Activated gamma-delta T cell treated with anti-CD3 and anti-CD28 coated beads, Interleukin-2, amount 50 U/mL, for 16 hours (primary cell): ENCODE results near the gene GFER.
"Not testable (repeated sequence)": the region's sequence is repeated elsewhere in the genome, so short reads cannot be mapped to it uniquely, and the experiment has no call there.

Experiments used
- DNase-seq: peaks from one replicate; pipeline ENCODE4 v3.0.0-alpha.2; 2020; ENCODE audit warnings: low read depth

The GFER gene

DNA sequence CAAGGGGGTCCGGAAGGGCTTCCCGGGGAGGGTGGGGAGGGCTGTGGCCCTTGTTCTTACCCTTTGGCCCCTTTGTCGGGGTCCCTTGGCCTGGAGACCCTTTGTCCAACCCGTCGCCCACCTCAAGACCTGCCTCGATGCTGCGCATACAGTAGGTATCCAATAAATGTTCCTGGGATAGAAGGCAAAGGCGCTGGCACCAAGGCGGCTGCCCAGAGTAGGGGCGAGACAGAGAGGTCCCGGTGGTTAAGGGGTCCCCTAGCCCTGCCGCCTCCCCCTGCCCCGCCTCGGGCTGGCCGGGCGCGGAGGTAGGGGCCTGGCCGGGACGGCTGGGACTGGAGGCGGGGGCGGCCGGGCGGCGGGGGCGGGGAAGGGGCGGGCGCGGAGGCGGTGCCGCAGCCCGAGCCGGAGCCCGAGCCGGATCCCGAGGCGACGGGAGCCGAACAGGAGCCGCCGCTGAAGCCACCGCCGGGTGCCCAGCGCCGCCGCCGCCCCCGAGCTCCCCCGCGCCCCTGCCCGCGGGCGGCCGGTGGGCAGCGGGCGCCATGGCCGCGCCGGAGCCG, 42.5 kb downstream of the GFER start, which contains the start of gene NHERF2:
Gene NHERF2 (plus strand): TSS at position 442 of the 563 bp plus-strand sequence. CDS start 104 bp downstream, at position 546.
- DNase-seq: no peak

DNA sequence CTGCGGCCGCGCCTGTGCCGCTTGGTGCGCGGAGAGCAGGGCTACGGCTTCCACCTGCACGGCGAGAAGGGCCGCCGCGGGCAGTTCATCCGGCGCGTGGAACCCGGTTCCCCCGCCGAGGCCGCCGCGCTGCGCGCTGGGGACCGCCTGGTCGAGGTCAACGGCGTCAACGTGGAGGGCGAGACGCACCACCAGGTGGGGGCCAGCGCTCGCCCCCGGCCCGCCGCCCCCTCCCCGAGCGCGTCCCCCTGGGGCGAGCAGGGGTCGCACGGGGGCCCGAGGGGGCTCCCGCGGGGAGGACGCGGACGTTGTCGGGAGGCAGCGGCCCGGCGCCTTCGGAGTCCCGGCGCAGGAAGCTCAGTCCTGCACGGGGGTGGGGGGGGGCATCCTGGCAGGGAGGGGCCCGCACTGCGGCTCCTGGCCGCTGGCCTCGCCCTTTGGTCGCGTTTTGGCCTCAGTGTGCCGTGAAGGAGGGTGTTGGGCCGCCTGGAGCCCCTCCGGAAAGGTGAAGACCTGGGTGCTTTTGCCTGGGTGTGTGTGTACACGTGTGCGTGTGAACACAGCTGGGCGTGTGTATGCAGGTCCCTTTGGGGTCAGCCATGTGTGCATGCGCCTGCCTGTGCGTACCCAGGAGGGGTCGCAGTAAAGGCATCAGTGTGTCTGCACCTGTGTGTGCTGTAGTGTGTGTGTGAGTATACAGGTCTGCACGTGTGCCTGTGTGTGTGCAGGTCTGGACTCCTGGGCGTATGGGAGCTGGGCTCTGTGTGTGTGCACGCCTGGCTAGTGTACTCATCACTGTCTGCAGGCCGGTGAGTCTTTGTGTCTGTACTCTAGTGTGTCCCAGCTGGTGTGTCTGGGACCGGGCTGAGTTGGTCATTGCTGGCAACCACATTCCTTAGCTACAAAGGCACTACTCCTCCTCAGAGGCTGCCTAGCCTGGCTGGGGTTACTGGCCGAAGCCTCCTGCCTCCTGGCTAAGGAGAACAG, 43.3 kb downstream of the GFER start:
- DNase-seq: no peak

DNA sequence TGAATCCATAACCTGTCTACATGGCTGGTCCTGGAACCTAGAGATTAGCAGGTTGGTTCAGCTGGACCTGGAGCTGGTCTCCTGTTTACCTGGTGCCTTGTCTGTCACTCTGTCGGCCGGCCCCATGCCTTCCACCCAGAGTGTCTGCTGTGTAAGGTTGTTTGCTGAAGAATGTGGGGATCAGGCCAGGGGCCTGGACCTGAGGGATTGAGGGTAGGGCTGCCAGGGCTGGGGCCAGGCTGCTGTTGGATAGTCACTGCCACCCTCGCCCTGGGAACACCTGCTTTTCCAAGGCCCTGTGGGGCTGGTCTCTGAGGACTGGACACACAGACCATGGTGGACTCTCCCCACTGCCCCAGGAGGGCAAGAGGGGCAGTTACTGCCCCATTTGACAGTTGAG, 44.2 kb downstream of the GFER start:
- DNase-seq: no peak

DNA sequence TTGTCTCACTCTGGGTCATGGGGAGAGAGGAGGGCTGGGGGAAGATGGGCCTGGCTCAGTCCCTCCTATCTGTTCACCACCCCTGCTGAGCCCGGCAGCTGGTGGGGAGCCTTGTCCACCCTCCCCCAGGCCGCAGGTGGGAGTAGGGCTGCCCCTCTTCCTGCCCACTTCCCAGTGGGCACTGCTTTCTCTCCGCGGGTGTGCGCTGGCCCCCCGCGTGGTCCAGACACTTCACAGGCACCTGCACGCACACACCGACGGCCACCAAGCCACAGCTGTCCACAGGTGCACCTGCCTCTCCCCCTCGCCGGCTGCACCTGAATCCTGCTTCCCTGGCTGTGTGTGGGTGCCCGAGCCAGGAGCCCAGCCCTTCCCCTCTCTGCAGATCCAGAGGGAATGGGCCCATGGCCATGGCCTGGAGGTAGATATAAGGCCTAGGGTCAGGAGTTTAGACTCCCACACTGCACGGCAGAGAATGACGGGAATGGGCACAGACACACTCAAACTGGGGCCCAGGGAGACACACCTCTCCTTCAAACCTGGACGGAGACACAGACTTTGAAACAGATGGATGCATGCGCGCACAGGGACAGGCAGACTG, 44.7 kb downstream of the GFER start:
- DNase-seq: no peak

DNA sequence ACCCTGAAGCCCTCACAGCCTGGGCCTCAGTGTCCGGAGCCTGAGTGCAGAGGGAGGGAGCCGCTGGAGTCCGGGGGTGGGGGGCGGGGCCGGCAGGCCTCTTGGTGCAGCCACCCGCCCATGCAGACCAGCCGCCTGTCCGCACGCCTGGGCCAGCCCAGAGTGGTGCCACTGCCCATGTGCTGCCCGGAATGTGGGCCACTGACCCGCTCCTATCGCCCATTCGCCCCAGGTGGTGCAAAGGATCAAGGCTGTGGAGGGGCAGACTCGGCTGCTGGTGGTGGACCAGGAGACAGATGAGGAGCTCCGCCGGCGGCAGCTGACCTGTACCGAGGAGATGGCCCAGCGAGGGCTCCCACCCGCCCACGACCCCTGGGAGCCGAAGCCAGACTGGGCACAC, 45.4 kb downstream of the GFER start:
- DNase-seq: no peak

DNA sequence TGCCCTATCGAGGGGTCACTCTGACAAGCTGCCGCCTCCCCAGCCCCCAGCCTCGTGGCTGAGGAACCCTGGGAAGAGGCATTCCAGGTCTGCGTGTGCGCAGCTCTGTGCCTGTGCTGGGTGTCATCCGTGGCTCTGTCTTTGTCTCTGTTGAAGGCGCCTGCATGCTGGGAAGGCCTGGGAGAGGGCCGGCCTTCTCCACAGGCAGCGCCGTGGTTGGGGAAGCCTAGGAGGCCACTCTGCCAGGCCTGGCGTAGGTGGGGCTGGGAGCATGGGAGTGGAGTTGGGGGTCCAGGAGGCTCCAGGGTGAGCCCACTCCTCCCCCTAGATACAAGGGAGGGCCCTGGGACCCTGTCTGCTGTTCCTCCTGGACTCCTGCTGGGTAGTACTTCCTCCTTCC, 46.0 kb downstream of the GFER start:
- DNase-seq: no peak

DNA sequence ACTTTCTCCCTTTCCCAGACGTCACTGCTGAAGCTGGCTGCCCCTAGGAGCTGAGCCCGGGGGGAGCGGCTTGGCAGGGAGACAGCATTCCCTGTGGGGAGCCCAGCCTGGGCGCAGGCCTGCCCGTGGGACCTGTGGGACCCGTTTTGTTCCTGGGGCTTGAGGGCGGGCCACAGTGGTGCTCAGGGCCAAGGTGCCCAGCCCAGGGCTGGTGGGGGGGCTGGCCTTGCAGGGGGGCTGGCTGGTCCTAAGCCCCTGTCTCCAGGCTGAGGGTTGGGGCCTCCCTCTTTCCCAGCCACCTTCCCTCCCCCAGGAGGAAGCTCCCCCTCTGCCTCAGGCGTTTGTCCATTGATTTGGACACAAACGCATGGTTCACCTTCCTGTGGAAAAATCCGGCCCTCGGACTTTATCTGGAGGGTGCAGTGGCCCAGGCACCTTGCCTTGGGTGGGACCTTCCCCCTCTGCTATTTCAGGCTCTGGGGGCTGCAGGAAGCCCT, 47.1 kb downstream of the GFER start:
- DNase-seq: no peak

DNA sequence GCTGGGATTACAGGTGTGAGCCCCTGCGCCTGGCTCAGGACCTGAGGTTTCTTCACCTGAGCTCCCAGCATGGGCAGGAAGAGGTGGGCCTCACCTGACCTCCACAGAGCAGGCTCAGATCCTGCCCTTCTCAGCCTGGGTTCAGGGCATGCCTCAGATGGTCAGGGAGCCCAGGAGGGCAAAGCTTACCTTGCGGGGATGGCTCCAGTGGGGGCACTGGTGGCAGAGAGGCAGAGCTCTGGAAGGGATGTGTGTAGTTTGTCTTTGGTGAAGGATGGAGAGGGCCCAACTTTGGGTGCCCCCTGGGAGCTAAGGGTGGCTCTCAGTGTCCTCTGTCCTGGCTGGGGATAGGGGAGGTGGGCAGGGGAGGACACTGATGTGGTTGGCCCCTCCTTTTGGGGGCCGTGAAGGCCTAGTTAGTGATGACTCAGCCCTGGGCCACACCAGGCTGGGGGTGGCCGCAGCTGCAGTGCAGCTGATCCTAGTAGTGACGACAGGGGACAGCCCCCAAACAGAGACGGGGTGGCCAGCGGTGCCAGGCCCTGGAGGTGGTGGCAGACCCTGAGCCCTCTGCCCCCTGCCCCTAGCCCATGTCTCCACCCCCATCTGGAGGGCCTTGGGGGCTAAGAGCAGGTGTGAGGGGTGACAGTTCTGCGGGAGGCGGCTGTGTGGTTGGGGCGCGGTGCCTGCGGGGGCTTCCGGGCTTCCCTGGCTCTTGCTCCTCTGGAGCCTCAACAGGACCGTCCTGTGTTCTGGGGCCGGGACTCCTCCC, 48.5 kb downstream of the GFER start:
- no peak for DNase-seq

DNA sequence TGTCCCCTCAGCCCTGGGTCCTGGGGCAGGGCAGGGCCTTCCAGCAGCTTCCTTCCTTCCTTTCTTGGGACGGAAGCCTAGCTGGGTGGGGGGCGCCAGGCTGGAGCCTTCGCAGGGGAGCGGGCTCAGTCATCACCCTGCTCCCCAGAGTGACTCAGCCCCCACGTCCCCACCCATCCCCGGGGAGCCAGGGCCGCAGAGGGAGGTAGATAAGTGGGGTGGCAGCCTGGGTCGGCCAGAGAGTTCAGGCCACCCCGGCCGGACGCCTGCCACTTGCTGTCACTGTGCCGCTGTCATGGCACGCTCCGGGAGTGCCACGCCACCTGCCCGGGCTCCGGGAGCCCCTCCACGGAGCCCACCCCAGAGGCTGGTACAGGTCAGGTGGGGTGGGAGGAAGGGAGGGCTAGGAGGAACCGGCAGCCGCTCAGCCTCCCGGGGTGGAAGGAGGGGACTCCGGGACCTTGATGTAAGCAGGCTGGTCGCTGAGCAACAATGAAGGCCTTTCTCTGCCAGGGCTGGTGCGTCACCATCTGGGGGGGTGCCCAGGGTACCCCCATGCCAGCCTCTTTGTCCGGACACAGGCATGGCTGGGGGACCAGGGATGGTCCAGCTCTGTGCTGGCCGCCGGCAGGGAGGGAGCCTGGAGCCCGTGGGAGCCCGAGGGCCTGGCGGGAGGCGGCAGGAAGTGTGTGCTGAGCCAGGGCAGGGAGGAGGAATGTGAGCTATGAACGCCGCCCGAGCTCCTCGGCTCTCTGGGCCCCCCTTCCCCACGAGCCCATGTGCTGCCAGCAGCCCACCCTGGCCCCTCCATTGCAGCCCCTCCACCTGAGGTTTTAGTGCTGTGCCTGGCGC, 49.3 kb downstream of the GFER start:
- no peak for DNase-seq

DNA sequence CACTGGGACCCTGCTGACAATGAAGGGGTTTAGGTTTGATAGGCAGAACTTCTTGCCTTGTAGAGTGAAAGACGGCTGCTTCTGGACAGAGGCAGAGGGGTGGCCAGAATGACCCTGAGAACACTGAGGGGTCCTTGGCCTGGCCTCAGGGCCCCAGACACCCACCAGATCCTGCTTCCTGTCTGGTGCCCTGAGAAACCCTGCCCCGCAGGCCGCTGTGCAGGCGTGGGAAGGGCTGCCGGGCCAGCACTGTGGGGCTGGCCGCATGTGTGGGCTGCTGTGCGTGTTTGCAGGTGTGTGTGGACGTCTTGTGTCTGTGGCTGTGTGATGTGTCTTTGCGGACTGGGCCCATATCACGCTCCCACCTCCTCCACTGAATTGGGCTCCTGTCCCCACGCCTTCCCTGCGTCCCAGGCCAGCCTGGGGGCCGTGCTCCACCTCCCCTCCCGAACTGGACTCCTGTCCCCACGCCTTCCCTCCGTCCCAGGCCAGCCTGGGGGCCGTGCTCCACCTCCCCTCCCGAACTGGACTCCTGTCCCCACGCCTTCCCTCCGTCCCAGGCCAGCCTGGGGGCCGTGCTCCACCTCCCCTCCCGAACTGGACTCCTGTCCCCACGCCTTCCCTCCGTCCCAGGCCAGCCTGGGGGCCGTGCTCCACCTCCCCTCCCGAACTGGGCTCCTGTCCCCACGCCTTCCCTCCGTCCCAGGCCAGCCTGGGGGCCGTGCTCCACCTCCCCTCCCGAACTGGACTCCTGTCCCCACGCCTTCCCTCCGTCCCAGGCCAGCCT, 50.1 kb downstream of the GFER start:
- DNase-seq: not testable (repeated sequence)

DNA sequence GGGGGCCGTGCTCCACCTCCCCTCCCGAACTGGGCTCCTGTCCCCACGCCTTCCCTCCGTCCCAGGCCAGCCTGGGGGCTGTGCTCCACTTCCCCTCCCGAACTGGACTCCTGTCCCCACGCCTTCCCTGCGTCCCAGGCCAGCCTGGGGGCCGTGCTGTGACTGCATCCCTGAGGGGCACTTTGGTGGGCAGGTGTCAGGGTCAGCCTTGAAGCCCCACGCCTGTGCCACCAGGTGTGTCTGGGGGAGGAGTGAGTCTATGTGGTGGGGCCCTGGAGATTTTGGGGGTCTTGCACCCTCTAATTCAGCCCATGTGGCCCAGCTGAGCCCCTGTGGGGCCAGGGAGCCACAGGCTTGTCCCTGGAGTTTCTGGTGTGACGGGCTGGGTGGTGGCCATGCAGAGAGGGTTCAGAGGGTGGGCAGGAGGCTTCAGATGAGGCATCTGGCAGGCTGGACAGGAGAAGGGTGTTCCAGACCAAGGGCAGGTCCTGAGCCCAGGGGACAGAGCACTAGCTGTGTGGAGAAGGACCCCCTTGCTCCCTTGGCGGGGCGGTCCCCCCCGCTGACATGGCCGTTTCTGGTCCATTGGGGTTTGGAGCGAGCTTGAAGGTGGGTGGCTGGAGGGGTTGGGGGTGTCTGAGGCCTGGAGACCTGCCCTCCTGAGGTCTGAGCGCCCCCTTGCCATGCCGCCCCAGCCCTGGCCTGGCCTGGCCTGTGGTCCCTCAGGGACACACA, 50.9 kb downstream of the GFER start:
- no peak for DNase-seq

DNA sequence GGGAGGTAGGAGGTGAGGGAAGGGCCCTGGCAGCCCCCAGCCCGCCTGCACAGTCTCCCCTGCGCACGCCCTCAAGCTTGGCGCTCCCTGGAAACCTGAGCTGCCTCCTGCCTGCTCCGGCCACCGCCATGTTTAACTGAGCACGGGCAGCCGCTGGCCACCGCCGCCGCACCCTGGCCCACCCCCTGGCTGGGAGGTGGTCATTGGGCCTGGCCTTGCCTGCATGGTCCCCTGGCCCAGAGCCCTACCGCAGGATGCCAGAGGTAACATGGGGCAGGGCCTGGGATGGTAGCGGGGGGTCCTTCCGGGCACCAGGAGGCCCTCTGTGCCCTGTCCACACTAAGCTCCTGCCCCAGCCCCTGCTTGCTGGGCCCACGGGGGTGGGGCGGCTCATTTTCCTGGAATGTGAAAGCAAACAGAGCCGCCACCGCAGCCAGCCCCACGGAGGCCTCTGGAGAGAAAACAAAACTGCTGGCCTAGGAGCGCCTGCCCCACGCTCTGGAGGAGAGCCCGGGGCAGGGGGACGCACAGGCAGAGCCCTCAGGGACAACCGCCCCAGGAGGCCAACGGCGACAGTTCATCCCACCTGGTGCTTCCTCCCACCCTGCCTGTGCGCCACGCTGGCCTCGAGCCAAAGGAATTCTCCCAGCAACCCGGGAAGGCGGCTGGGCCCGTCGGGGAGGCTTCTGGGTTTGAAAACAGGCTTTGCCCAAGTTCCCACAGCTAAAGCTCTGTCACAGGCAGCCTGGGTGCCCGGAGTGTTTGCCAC, 51.6 kb downstream of the GFER start:
- DNase-seq: no peak

DNA sequence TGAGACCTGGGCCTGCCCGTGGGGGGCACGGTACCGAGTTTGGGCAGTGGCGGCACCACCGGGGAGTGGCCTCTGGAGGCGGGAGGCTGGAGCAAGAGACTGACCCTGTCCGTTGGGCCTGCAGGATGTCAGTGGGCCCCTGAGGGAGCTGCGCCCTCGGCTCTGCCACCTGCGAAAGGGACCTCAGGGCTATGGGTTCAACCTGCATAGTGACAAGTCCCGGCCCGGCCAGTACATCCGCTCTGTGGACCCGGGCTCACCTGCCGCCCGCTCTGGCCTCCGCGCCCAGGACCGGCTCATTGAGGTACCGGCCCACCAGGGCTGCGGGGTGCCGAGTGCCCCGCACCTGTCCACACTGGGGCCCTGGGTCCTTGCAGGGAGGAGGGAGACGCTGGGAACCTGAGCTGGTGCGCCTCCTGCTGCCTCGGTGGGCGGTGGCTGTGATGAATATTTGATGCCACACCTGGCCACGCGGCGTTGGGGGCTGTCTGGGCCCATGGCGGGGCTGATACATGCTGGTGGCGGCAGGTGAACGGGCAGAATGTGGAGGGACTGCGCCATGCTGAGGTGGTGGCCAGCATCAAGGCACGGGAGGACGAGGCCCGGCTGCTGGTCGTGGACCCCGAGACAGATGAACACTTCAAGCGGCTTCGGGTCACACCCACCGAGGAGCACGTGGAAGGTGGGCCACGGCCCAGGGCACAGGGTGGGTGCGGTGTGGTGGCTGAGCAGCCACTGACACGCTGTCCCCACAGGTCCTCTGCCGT, 52.4 kb downstream of the GFER start:
- no peak for DNase-seq

DNA sequence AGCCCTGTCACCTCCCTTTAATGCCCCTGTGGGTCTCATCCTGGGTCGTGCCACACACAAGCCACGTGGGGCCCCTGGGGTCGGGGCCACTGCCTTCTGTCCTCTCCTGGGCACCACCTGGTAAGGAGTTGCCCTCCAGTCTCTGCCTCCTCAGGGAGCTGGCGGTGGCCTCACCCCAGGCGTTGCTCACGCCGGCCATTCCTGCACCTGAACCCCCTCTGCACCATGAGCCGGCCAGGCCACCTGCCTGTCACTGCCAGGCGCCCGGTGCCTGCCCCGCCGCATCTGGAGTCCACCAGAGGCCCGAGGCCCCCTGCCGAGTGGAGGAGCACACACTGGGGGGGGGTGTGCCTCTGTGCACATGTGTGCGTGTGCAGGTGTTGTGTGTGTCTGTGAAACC, 53.1 kb downstream of the GFER start:
- DNase-seq: no peak
